HG03064 (cell line): ENCODE results near the gene CD3G.
"Not testable (repeated sequence)": the region's sequence is repeated elsewhere in the genome, so short reads cannot be mapped to it uniquely, and the experiment has no call there.

ENCODE experiments used
- ATAC-seq: cut with Tn5 transposase; IDR thresholded peaks from one replicate; pipeline ENCODE4 v1.9.1; 2021; ENCODE audit warnings: low read depth; ENCODE audit not compliant: unreplicated experiment

Gene CD3G

DNA sequence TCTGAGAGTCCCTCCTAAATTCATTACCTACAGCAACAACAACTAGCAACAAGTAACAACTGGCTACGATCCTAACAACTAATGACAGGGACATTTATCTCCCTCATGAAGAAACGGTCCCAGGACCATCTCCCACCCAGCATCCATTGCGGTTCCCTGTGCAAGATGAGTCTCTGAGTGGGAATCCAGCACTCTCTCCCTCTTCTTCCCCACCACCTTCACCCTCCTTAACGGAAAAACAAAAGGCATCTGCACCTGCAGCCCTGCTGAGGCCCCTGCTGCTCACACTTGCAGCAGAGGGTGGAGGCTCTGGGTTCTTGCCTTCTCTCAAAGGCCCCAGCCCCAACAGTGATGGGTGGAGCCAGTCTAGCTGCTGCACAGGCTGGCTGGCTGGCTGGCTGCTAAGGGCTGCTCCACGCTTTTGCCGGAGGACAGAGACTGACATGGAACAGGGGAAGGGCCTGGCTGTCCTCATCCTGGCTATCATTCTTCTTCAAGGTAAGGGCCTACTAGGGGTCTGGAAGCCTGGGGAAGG is at the start of gene CD3G:
Gene CD3G, plus strand, starts transcription at position 364 of the 535 bp plus-strand sequence. Its CDS starts 80 bp downstream, at position 444.
- no peak for ATAC-seq

DNA sequence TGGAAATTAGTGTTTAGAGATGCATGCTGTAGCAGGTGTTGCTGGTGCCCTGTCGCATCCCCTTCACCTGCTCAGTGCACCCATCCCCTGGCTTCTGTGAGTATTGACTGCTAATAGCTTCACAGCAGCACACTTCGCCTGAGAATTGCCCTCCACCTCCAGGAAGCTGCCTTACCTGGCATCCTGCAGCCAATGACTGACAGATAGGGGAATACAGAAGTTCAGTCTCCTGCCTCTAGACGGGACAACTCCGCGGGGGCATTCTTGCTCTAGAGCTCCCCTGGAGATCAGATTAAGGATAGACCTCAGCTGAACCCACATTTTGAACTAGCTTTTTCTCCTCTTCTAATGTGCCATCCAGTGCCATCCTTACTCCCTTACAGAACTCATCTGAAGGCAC is 48.9 kb upstream of the CD3G start:
- no peak for ATAC-seq

GRCh38 chr11:118295815-118296454 is 48.2 kb upstream of the CD3G start:
- ATAC-seq, result no peak

DNA sequence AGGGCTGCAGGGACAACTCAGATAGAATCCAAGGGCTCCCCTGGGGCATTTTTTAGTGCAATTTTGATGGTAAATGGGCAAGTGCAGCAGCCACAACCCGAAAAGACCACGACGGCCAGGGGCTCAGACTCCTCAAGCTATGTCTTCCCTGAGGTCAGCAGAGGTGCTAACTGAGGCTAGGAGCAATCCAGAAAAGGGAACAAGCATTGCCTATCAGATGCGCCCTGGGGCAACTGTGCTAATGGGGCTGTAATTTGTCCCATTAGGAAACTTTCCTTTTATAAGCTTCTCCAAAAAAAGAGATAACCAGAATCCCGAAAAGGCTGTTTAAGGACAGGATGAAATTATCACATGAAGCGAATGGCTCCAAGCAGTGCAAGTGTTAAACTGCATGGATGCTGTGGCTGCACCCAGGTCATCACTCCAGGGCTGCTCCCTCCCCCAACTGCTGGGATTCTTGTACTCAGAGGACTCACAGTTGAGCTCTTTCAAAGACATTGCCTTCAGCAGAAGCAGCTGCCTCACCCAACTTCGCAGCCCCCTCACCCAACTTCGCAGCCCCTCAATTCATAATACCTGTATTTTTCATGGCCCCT is 42.4 kb upstream of the CD3G start:
- no peak for ATAC-seq

- ATAC-seq, result no peak
Observed at GRCh38 chr11:118304227-118304567, 39.9 kb upstream of the CD3G start.

- ATAC-seq, result no peak
Observed at GRCh38 chr11:118304568-118305248, 39.4 kb upstream of the CD3G start, which contains the start of gene CD3E. Gene CD3E (plus strand): TSS chr11:118304730. CDS start chr11:118304953, 223 bp downstream.

DNA sequence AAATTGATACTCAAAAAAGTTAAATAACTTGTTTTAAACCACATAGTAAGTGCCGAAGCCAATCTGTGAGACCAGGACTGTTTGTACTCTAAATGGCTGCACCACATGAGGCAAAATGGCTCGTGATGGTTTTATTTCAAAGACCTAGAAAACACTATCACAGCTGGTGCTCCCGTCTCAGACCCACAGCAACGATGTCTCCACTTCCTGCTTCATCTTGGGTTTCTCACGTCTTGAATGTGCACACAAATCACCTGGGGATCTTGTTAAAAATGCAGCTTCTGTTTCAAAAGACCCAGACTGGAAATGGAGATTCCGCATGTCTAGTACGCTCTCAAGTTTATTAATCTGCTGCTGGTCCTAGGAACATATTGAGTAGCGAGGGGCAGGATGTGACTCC is 38.4 kb upstream of the CD3G start:
- no peak for ATAC-seq

- no peak for ATAC-seq
Observed at GRCh38 chr11:118306556-118306955, 37.6 kb upstream of the CD3G start.

DNA sequence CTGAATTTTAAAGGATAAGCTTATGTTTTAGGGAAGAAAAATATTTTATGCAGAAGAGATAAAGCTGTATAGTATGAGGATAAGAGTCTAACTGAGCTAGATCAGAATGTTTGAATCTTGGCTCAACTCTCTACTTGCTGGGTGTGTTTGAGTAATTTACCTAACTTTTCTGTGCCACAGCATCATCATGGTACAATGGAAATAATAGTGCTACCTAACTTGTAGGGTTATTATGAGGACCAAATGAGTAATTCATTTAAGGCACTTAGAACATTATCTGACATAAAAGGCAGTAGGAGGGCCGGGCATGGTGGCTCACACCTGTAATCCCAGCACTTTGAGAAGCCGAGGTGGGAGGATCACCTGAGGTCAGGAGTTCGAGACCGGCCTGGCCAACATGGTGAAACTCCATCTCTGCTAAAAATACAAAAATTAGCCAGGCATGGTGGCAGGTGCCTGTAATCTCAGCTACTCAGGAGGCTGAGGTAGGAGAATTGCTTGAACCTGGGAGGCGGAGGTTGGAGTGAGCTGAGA is 35.1 kb upstream of the CD3G start:
- ATAC-seq, result not testable (repeated sequence)

DNA sequence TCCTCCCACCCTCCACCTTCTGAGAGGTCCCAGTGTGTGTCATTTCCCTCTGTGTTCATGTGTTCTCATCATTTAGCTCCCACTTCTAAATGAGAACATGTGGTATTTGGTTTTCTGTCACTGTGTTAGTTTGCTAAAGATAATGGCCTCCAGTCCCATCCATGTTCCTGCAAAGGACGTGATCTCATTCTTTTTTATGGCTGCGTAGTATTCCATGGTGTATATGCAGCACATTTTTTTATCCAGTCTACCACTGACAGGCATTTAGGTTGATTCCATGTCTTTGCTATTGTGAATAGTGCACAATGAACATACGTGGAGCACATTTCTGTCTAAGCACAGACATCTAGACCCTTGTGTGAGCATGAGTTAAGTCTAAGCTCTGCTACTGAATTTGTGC is 33.9 kb upstream of the CD3G start:
- no peak for ATAC-seq

- ATAC-seq, result no peak
Observed at GRCh38 chr11:118310781-118311485, 33.2 kb upstream of the CD3G start.

GRCh38 chr11:118311518-118311917 is 32.6 kb upstream of the CD3G start:
- ATAC-seq, result no peak

GRCh38 chr11:118312328-118312727 is 31.8 kb upstream of the CD3G start:
- ATAC-seq, result no peak

DNA sequence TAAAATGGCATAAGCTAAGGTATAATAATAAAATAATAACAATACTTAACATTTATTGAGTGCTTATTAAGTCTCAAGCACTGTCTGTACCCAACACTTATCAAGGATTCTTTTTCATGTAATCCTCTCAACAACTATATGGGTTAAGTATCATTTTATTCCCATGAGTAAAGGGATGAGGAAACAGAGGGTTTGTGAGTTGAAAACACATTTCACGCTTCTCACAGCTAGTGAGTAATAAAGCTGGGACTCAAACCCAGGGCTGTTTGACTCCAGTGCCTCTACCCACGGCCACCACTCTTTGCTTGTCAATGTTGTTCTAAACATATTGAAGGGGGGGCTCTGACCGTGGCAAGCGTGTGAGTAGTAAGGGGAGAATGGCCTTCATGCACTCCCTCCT is 30.9 kb upstream of the CD3G start:
- no peak for ATAC-seq

GRCh38 chr11:118314988-118315411 is 29.1 kb upstream of the CD3G start:
- no peak for ATAC-seq

GRCh38 chr11:118318124-118318523 is 26.0 kb upstream of the CD3G start:
- ATAC-seq, result no peak

GRCh38 chr11:118318581-118319336 is 25.4 kb upstream of the CD3G start:
- ATAC-seq, result no peak

GRCh38 chr11:118319337-118319707 is 24.8 kb upstream of the CD3G start:
- no peak for ATAC-seq

GRCh38 chr11:118320515-118320914 is 23.6 kb upstream of the CD3G start:
- no peak for ATAC-seq
